SK-N-MC (cell line): ENCODE data around the gene MICU1.
"Not testable (repeated sequence)": the region's sequence is repeated elsewhere in the genome, so short reads cannot be mapped to it uniquely, and the experiment has no call there.

ENCODE experiments used
- DNase-seq: peaks from one replicate; pipeline ENCODE4 v3.0.0-alpha.2; 2011; ENCODE audit warnings: low read depth, low spot score
- H3K27ac ChIP-seq: fragments of 200-600 bp; sonication (generic); 2 replicates; pipeline ENCODE4 v1.5.1; 2016; ENCODE audit warnings: mixed run types
- H3K36me3 ChIP-seq: fragments of 200-600 bp; sonication (generic); 2 replicates; pipeline ENCODE4 v1.6.1; 2017; ENCODE audit warnings: antibody characterized with exemption, low read length, mixed read lengths; ENCODE audit not compliant: insufficient read depth
- H3K4me3 ChIP-seq: fragments of 200-600 bp; sonication (generic); 2 replicates; pipeline ENCODE4 v1.5.1; 2016
- H3K9ac ChIP-seq: fragments of 200-600 bp; sonication (generic); 2 replicates; pipeline ENCODE4 v1.8.0; 2017; ENCODE audit warnings: mixed run types, mixed read lengths; ENCODE audit not compliant: insufficient read length
- H3K9me3 ChIP-seq: fragments of 200-600 bp; sonication (generic); 2 replicates; pipeline ENCODE4 v1.6.1; 2017; ENCODE audit warnings: low read depth, mild to moderate bottlenecking, antibody characterized with exemption, low read length, moderate library complexity, mixed read lengths
- EZH2 ChIP-seq: fragments of 200-600 bp; sonication (generic); IDR thresholded peaks from one replicate; pipeline ENCODE4 v1.6.1; 2017; ENCODE audit warnings: antibody characterized with exemption
- FOXP2 ChIP-seq: optimal IDR thresholded peaks from 2 replicates; pipeline ENCODE3; 2011; ENCODE audit warnings: mild to moderate bottlenecking, moderate library complexity; ENCODE audit not compliant: insufficient read depth; ENCODE audit errors: extremely low read length, control extremely low read depth
- POLR2AphosphoS5 ChIP-seq: IDR thresholded peaks from 2 replicates; pipeline ENCODE4 v1.6.1; 2012; ENCODE audit warnings: mild to moderate bottlenecking, low read depth, low read length, borderline replicate concordance

The MICU1 gene

DNA sequence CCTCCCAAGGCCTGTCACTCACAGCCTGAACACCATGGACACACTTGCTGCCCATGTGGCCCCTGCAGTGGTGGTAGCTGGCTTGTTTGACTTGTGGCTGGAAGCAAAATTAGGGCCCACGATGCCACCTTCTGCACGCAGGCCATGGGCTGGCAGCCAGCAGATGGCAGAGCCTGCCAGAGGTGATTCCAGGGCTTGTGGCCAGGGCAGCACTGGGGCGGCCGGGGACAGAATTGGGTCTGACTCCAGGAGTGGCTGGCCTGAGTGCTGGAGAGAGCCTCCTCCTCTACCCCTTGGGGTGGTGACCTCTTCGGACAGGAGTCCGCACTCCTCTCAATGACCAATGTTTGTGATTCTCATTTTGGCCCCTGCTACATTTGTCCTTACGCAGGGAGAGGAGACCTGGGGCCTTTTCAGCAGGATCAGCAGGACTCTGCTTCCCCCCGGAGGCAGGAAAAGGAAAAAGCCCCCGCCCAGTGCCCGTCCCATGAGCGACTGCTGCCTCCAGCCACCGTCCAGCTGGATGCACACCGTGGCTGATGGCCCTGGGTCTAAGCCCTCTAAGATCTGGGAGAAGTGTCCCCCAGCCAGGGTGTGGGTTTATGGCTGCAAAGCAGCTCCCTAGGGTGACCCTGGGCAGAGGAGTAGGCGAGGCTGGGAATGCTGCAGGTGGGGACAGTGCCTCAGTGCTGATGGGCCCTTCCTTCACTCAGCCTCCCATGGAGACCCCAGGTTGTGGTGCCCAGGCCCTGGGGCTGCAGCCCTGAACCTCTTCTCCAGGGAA lies 297.6 kb downstream of the MICU1 start:
- H3K9ac ChIP-seq = no peak overlapping the region

DNA sequence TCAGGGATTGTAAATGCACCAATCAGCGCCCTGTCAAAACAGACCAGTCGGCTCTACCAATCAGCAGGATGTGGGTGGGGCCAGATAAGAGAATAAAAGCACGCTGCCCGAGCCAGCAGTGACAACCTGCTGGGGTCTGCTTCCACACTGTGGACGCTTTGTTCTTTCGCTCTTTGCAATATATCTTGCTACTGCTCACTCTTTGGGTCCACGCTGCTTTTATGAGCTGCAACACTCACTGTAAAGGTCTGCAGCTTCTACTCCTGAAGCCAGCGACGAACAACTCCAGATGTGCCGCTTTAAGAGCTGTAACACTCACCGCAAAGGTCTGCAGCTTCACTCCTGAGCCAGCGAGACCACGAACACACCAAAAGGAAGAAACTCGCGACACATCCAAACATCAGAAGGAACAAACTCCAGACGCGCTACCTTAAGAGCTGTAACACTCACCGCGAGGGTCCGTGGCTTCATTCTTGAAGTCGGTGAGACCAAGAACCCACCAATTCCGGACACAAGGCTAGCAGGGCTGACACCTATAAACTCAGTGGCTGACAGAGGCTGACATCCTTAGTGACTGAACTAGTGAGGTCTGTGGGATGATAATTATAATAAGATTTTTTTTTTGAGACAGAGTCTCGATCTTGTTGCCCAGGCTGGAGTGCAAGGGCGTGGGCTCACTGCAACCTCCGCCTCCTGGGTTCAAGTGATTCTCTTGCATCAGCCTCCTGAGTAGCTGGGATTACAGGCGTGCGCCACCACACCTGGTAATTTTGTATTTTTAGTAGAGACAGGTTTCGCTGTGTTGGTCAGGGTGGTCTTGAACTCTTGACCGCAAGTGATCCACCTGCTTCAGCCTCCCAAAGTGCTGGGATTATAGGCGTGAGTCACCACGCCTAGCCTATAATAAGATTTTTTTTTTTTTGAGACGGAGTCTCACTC lies 298.9 kb downstream of the MICU1 start:
- H3K9me3 ChIP-seq, H3K27ac ChIP-seq, H3K4me3 ChIP-seq, DNase-seq, H3K36me3 ChIP-seq, H3K9ac ChIP-seq: not testable (repeated sequence)

More for the DNA sequence above, 297.6 kb downstream of the MICU1 start:
- H3K27ac ChIP-seq = no peak overlapping the region
- no peak overlapping the region for H3K4me3 ChIP-seq
- TF ChIP-seq POLR2AphosphoS5 (no peak), FOXP2 (no peak), EZH2 (no peak)
- no peaks in the 10 kb centered on the region for H3K9me3 ChIP-seq
- no peak for DNase-seq
- no peaks in the 10 kb centered on the region for H3K36me3 ChIP-seq

DNA sequence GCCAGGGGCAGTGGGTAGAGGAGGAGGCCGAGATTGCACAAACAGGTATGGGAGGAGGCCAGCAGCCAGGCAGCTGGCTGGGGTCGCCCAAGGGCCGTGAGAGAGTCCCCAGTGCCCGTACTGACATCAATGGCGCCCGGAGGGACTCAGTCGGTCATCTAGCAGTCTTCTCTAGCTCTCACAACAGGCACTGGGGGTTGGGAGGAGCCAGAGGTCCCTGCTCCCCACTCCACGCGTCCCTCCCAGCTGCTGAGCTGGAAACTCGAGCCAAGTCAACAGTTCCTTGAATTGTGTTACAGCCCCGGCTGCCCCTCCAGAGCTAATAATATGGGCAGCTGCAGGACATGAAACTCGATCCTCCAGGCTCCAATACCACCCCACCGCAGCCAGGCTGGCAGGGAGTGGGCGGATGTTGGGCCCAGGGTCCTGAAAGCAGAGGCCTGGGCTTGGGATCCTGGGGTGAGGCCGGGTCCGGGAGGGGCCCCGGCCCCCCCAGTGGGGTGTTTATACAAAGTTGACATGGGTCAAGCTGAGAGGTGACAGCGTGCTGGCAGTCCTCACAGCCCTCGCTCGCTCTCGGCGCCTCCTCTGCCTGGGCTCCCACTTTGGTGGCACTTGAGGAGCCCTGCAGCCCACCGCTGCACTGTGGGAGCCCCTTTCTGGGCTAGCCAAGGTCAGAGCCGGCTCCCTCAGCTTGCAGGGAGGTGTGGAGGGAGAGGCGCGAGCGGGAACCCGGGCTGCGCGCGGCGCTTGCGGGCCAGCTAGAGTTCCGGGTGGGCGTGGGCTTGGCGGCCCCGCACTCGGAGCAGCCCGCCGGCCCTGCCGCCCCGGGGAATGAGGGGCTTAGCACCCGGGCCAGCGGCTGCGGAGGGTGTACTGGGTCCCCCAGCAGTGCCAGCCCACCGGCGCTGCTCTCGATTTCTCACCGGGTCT lies 300.4 kb downstream of the MICU1 start:
- not testable (repeated sequence) for H3K9ac ChIP-seq, H3K9me3 ChIP-seq, H3K27ac ChIP-seq, DNase-seq, H3K4me3 ChIP-seq, H3K36me3 ChIP-seq

DNA sequence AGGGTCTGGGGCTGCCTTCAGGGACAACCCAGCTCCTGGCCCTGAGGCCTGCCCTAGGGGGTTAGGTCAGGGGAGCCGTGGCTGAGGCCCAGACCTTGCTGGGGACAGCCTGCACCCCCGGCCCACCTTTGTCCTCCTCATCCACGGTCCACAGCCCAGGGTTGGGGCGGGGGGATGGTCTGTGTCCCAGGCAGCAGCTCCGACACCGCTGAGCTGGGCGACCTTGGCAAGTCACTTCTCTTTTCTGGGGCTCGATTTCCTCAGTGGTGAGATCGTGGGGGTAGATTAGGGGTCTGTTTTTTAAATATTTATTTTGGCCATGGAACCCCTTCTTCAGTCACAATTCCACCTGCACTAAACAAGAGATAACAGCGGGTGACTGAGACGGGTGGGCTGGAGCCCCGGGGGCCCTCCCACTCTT lies 302.1 kb downstream of the MICU1 start:
- Histone ChIP-seq H3K36me3 (no peaks in the 10 kb centered on the region), H3K9ac (no peak overlapping the region), H3K9me3 (no peaks in the 10 kb centered on the region), H3K27ac (no peak overlapping the region), H3K4me3 (no peak overlapping the region)
- no peak for DNase-seq
- TF ChIP-seq FOXP2 = no peak
- TF ChIP-seq EZH2 = no peak
- no peak for TF ChIP-seq POLR2AphosphoS5

DNA sequence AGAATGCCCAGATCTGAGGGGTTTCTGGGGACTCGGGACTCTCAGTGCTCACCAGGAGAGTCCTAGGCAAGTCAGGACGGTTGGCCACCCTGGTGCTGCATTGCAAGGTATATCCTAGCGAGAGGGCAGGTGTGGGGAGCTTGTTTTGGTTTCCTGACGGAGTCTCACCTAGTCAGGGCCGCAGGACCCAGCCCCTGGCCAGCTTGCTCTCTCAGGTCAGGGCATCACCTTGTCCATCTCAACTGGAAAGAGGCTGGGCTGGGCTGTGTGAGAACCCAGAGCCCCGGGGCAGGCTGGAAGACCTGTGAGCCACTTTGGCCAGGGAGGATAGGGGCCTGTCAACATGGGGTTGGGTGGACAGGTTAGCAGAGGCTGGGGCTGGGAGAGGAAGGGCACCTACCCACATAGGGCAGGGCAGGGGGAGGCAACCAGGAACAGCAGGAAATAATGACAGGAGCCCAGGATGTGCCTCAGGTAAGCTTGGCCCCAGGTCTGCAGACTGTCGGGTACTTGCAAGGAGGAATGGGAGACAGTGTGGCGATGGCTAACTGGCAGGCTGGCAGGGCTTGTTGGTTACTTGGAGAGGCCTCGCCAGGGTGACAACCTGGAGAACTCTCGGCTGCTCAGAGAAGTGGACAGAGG lies 302.6 kb downstream of the MICU1 start:
- no peak for DNase-seq
- Histone ChIP-seq H3K27ac (no peak overlapping the region), H3K9me3 (no peaks in the 10 kb centered on the region), H3K4me3 (no peak overlapping the region), H3K9ac (no peak overlapping the region), H3K36me3 (no peaks in the 10 kb centered on the region)
- TF ChIP-seq EZH2 (no peak), FOXP2 (no peak)

DNA sequence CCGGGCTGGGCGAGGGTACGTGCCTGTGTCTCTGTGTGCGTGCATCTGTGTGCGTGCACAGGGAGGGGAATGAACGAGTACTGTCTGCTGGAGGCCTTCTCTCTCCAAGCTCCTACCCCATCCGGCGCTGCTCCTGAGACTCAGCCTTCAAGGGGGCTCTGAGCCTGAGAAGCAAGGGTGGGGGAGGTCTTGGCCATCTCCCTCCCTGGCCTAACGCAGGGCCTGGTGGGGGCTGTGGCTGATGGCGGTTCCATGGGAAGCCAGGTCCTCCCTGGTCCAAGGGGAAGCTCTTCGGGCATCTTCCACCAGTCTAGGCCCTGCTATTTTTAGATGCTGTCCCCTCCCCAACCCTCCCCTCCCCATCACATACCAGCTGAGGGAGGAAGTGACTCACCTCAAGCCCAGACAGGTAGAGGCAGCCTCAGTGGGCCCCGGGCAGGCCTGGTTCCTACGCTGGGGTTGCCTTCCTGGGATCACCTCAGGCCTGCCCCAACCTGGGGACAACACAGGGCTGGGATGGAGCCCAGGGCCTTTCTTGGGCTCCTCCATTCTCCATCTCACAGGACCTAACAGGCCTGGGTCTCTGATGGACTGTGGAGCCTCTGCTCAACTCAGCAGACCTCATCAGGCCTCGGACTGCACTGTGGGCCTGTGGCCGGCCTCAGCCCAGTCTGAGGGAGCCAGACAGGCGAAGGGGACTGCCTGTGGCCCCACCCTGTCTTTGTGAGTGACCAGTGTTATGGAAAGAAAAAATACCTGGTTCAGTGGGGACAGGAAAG lies 303.4 kb downstream of the MICU1 start:
- H3K27ac ChIP-seq = peak overlapping the region; percentile 98; the same call in 1 of the 2 replicates
- no peak for TF ChIP-seq FOXP2
- H3K9ac ChIP-seq = no peak overlapping the region

DNA sequence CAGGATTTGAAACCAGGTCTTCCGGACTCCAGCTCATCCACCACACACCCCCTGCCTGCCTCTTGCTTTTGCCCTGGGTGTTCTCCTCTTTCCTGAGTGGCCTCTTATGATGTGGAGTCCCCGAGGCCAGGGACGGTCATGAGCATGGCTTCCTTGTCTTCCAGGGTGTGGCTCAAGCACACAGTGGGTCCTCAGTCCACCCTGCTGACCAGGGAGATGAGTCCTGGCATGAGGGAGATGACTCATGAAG lies 303.9 kb downstream of the MICU1 start:
- Histone ChIP-seq H3K36me3 (no peaks in the 10 kb centered on the region), H3K9ac (no peak overlapping the region), H3K9me3 (no peaks in the 10 kb centered on the region), H3K4me3 (no peak overlapping the region), H3K27ac (peak overlapping the region; percentile 98; the same call in 1 of the 2 replicates)
- DNase-seq = no peak
- TF ChIP-seq FOXP2 = no peak
- no peak for TF ChIP-seq POLR2AphosphoS5
- no peak for TF ChIP-seq EZH2

More for the DNA sequence above, 303.4 kb downstream of the MICU1 start:
- Histone ChIP-seq H3K4me3 (no peak overlapping the region), H3K9me3 (no peaks in the 10 kb centered on the region), H3K36me3 (no peaks in the 10 kb centered on the region)
- no peak for DNase-seq
